ENCODE results near the gene GABRE.

DNA sequence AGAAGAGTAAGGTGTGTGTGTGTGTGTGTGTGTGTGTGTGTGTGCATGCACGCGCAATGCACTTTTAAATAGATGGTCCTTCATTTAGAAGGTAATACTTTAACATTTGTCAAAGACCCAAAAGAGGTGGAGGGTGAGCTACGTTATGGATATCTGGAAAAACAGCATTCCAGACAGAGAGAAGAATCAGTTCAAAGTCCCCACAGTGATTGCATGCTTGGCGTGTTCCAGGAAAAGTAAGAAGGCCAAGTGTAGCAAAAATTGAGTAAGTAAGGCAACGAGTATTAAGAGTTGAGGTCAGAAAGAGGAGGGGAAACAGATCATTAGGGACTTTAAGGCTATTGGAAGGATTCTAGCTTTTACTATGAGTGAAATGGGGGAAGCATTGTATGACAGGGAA lies 21.9 kb upstream of the GABRE start:
- TF ChIP-seq POLR2A (IDR thresholded peaks at IDR 0.05) (no peak), CTCF (IDR thresholded peaks at IDR 0.05) (no peak), EP300 (IDR thresholded peaks at IDR 0.05; ENCODE audit: low read depth) (no peak)

All from transverse colon (tissue), 3 donors.